HepG2 (cell line): ENCODE data around the gene EMC9. TPM values are rescaled to one million over a fixed set of nuclear protein-coding genes. Genes with fewer than 3 reads are reported as not detected.

Source experiments
- ATAD3A ChIP-seq: sonication (generic); formaldehyde crosslinking; IDR thresholded peaks from 2 replicates; pipeline ENCODE4 v1.4.0; 2020; ENCODE audit warnings: missing genetic modification reagents
- ATF7 ChIP-seq, 2 experiments: fragments of 450-650 bp in 1 of 2; sonication (generic) in 1 of 2; formaldehyde crosslinking in 1 of 2; IDR thresholded peaks; 2 replicates each; pipeline versions ENCODE4 v1.4.0 to v1.6.1; 2016 to 2020; ENCODE audit warnings: antibody characterized with exemption in 1 of 2, mild to moderate bottlenecking in 1 of 2, missing genetic modification reagents in 1 of 2
- ELF3 ChIP-seq: IDR thresholded peaks from 2 replicates; pipeline ENCODE4 v1.6.1; 2016; ENCODE audit warnings: missing genetic modification reagents, missing compliant biosample characterization
- MIER3 ChIP-seq: IDR thresholded peaks from 2 replicates; pipeline ENCODE4 v1.6.1; 2016; ENCODE audit warnings: missing compliant biosample characterization, borderline replicate concordance
- NFE2 ChIP-seq: sonication (generic); formaldehyde crosslinking; IDR thresholded peaks from 2 replicates; pipeline ENCODE4 v1.4.0; 2020; ENCODE audit warnings: missing genetic modification reagents
- NR1H2 ChIP-seq: sonication (generic); formaldehyde crosslinking; IDR thresholded peaks from 2 replicates; pipeline ENCODE4 v1.8.1; 2022; ENCODE audit warnings: low read depth, missing genetic modification reagents, borderline replicate concordance
- PLRG1 ChIP-seq: fragments of 450-650 bp; conservative IDR thresholded peaks from 2 replicates; pipeline ENCODE4 v1.6.1; 2016
- SP4 ChIP-seq: sonication (generic); formaldehyde crosslinking; IDR thresholded peaks from 2 replicates; pipeline ENCODE4 v1.8.1; 2023; ENCODE audit warnings: mild to moderate bottlenecking, missing genetic modification reagents
- ZNF652 ChIP-seq: IDR thresholded peaks from 2 replicates; pipeline ENCODE4 v1.6.1; 2016; ENCODE audit warnings: low read depth, borderline replicate concordance
- ZNF660 ChIP-seq: sonication (generic); formaldehyde crosslinking; IDR thresholded peaks from 2 replicates; pipeline ENCODE4 v1.5.1; 2020; ENCODE audit warnings: mild to moderate bottlenecking, low read depth, missing genetic modification reagents, borderline replicate concordance
- ZNF781 ChIP-seq: sonication (generic); formaldehyde crosslinking; IDR thresholded peaks from 2 replicates; pipeline ENCODE4 v1.5.1; 2020; ENCODE audit warnings: borderline replicate concordance, mild to moderate bottlenecking, missing genetic modification reagents; ENCODE audit errors: not compliant biosample characterization
- polyA plus RNA-seq, 8 experiments: library from polyadenylated mRNA; depleted of rRNA in 3 of 8; stranded (reverse) in 7 of 8; unstranded in 1 of 8; fragments of >200 nt; fragmentation: Illumina TruSeq in 4 of 8; extraction: Trizol in 4 of 8; gene quantifications; 2 replicates each; pipeline versions ENCODE4 v1.2.1 to v1.2.3, GENCODE V29; 2011 to 2016; ENCODE audit warnings: low read depth in 4 of 8, missing spikeins in 1 of 8, mixed read lengths in 1 of 8; ENCODE audit not compliant: insufficient read depth in 1 of 8
- total RNA-seq, 5 experiments: library from RNA; depleted of rRNA; stranded (reverse); fragments of >200 nt; fragmentation: Illumina TruSeq; extraction: Trizol; gene quantifications; 2 replicates each; pipeline ENCODE4 v1.2.3, GENCODE V29; 2016; ENCODE audit warnings: low read depth in 1 of 5
- TF ChIP-seq, protein P1 (sequence below), 2 experiments: sonication (generic) in 1 of 2; formaldehyde crosslinking in 1 of 2; IDR thresholded peaks; 2 replicates each; pipeline versions ENCODE4 v1.6.1 to v1.9.0; 2014 to 2022; ENCODE audit warnings: antibody characterized with exemption in 1 of 2, borderline replicate concordance in 1 of 2, inconsistent platforms in 1 of 2, low read depth in 1 of 2, missing genetic modification reagents in 1 of 2
- TF ChIP-seq, protein P2 (sequence below): sonication (generic); formaldehyde crosslinking; IDR thresholded peaks from 2 replicates; pipeline ENCODE4 v1.4.0; 2020; ENCODE audit warnings: mild to moderate bottlenecking, low read depth, missing genetic modification reagents
- TF ChIP-seq, protein P3 (sequence below): sonication (generic); formaldehyde crosslinking; IDR thresholded peaks from 2 replicates; pipeline ENCODE4 v1.4.0; 2020; ENCODE audit warnings: mild to moderate bottlenecking, missing genetic modification reagents
- TF ChIP-seq, protein P4 (sequence below), 2 experiments: sonication (generic) in 1 of 2; formaldehyde crosslinking in 1 of 2; IDR thresholded peaks; 2 replicates each; pipeline versions ENCODE4 v1.5.1 to v1.6.1; 2011 to 2020; ENCODE audit warnings: borderline replicate concordance in 1 of 2, low read depth in 1 of 2, low read length in 1 of 2, mild to moderate bottlenecking in 1 of 2, missing genetic modification reagents in 1 of 2, moderate library complexity in 1 of 2
- TF ChIP-seq, protein P5 (sequence below): sonication (generic); formaldehyde crosslinking; IDR thresholded peaks from 2 replicates; pipeline ENCODE4 v1.4.0; 2020; ENCODE audit warnings: mild to moderate bottlenecking, missing genetic modification reagents, borderline replicate concordance

The EMC9 gene
- total and polyA plus RNA-seq, 2 of the 13 experiments (the other 11 are each of a cell fraction or from before 2014, with no cell fraction given): 60.5 to 78.7 TPM

DNA sequence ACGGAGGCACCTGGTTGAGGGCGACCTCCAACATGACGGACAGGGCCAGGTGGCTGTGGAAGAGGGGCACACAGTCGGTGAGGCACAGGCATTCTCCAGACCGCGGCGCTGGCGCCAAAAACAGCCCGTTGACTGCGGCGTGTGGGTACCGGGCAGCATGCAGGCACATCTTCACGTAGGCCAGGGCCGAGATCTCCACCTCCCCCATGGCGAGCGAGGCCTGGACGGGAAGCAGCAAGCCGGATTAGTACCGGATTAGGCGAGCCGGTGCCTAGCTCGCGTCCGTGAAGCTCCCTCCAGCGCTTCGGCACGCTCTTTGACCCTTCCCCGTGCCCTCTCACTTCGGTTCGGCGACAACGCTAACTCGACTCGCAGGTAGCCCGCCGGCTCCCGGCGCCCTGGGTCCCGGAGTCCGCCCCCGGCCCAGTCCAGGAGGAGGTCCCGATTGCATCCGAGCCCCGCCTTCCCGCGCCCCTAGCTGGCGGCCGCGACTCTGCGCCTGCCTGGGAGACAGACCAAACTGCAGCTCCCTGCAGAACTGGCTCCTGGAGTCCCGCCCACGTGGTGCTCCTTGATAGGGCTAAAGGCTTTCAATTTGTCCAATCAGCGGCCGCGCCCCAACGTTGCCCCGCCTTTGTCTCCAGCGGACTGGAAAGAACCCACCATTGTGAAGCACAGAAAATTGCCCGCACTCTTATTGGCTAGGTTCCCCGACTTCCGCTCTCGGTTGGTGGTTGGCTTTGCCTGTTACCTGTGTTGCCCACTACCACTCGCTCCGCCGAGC lies at the start of gene EMC9 (continued):
- TF ChIP-seq, protein P1, sequence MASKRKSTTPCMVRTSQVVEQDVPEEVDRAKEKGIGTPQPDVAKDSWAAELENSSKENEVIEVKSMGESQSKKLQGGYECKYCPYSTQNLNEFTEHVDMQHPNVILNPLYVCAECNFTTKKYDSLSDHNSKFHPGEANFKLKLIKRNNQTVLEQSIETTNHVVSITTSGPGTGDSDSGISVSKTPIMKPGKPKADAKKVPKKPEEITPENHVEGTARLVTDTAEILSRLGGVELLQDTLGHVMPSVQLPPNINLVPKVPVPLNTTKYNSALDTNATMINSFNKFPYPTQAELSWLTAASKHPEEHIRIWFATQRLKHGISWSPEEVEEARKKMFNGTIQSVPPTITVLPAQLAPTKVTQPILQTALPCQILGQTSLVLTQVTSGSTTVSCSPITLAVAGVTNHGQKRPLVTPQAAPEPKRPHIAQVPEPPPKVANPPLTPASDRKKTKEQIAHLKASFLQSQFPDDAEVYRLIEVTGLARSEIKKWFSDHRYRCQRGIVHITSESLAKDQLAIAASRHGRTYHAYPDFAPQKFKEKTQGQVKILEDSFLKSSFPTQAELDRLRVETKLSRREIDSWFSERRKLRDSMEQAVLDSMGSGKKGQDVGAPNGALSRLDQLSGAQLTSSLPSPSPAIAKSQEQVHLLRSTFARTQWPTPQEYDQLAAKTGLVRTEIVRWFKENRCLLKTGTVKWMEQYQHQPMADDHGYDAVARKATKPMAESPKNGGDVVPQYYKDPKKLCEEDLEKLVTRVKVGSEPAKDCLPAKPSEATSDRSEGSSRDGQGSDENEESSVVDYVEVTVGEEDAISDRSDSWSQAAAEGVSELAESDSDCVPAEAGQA (IDR thresholded peaks at IDR 0.05; ENCODE audit: low read depth): peak; percentile 31
- TF ChIP-seq, protein P1 (CRISPR knock-in tag; IDR thresholded peaks at IDR 0.05; ENCODE audit: borderline replicate concordance): no peak
- TF ChIP-seq SP4 (CRISPR knock-in tag) (no peak), ZNF652 (no peak; the same call in 1 of the 2 replicates), ELF3 (CRISPR knock-in tag) (peak; percentile 84), ZNF781 (peak; percentile 29), PLRG1 (no peak), MIER3 (CRISPR knock-in tag) (peak; percentile 88; the same call in 1 of the 2 replicates), ATF7 (IDR thresholded peaks at IDR 0.05) (no peak), ATF7 (CRISPR knock-in tag; IDR thresholded peaks at IDR 0.05) (peak; percentile 82), NR1H2 (CRISPR knock-in tag) (no peak), NFE2 (CRISPR knock-in tag) (no peak), ATAD3A (CRISPR knock-in tag) (no peak; the same call in 1 of the 2 replicates), ZNF660 (CRISPR knock-in tag) (peak; percentile 96; the same call in 1 of the 2 replicates)
- TF ChIP-seq, protein P2, sequence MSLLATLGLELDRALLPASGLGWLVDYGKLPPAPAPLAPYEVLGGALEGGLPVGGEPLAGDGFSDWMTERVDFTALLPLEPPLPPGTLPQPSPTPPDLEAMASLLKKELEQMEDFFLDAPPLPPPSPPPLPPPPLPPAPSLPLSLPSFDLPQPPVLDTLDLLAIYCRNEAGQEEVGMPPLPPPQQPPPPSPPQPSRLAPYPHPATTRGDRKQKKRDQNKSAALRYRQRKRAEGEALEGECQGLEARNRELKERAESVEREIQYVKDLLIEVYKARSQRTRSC: peak; percentile 93
- TF ChIP-seq, protein P3, sequence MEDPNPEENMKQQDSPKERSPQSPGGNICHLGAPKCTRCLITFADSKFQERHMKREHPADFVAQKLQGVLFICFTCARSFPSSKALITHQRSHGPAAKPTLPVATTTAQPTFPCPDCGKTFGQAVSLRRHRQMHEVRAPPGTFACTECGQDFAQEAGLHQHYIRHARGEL: peak; percentile 91; the same call in 1 of the 2 replicates
- TF ChIP-seq, protein P4, sequence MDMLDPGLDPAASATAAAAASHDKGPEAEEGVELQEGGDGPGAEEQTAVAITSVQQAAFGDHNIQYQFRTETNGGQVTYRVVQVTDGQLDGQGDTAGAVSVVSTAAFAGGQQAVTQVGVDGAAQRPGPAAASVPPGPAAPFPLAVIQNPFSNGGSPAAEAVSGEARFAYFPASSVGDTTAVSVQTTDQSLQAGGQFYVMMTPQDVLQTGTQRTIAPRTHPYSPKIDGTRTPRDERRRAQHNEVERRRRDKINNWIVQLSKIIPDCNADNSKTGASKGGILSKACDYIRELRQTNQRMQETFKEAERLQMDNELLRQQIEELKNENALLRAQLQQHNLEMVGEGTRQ (IDR thresholded peaks at IDR 0.05; ENCODE audit: low read depth, low read length): peak; percentile 86
- TF ChIP-seq, protein P4 (CRISPR knock-in tag; IDR thresholded peaks at IDR 0.05; ENCODE audit: borderline replicate concordance): no peak
- TF ChIP-seq, protein P5, sequence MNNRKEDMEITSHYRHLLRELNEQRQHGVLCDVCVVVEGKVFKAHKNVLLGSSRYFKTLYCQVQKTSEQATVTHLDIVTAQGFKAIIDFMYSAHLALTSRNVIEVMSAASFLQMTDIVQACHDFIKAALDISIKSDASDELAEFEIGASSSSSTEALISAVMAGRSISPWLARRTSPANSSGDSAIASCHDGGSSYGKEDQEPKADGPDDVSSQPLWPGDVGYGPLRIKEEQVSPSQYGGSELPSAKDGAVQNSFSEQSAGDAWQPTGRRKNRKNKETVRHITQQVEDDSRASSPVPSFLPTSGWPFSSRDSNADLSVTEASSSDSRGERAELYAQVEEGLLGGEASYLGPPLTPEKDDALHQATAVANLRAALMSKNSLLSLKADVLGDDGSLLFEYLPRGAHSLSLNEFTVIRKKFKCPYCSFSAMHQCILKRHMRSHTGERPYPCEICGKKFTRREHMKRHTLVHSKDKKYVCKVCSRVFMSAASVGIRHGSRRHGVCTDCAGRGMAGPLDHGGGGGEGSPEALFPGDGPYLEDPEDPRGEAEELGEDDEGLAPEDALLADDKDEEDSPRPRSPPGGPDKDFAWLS (CRISPR knock-in tag): no peak
